HL-60 (cell line): Measurements from ENCODE around the gene SRPK2.

Source experiments
- CTCF ChIP-seq: IDR thresholded peaks from one replicate; pipeline ENCODE4 v1.5.1; 2011; ENCODE audit warnings: low read length, control low read depth, inconsistent platforms; ENCODE audit not compliant: insufficient read depth
- POLR2AphosphoS5 ChIP-seq: IDR thresholded peaks from 2 replicates; pipeline ENCODE4 v1.6.1; 2012; ENCODE audit warnings: low read depth

GRCh38 chr7:105355701-105356100 lies 33.0 kb downstream of the SRPK2 start:
- TF ChIP-seq CTCF (no peak), POLR2AphosphoS5 (no peak)
